Measurements from ENCODE around the gene SDCBP2. TPM values are rescaled to one million over a fixed set of nuclear protein-coding genes. Genes with fewer than 3 reads are reported as not detected.

SDCBP2 gene
- total and polyA plus RNA-seq, 10 of the 15 experiments (the other 5 are each of a cell fraction or from before 2014, with no cell fraction given), result 0.16 to 2.4 (median 1.1) TPM; not detected in 1

DNA sequence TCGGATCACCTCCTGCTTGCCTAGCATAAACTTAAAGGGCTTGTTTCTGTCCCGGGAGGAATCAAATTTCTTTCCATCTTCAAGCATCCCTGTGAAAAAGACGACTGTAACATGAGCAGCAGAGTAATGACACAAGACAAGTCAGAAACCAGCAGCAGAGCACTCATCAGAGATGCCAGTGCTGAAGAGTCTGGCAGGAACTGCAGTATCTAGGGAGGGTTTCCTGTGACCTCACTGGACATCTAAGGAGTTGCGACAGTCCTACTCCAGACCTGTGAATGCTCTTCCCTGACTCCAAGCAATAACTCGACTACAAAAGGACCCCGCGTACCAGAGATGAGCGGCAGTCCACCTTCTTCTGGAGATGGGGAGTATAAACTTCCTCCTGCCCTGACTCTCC is 46.6 kb upstream of the SDCBP2 start:
- ChIA-PET RAD21 (ENCODE audit: unreplicated experiment) (interaction anchor here (2.7 kb wide), 1 partner anchor 15 kb away, joined by 28 read pairs; no protein-coding TSS in a partner anchor), SMC1A (ENCODE audit: uncharacterized antibody, unreplicated experiment) (interaction anchor here (2.0 to 3.9 kb wide), 5 partner anchors 10 to 50 kb away, joined by 4 to 34 read pairs (median 14); partner anchors contain the start of genes FKBP1A and SDCBP2), POLR2A (interaction anchor here (2.1 to 4.1 kb wide), 2 partner anchors 15 to 50 kb away, joined by 6 to 46 read pairs; no protein-coding TSS in a partner anchor), CTCF (interaction anchor here (0.8 to 2.5 kb wide), 4 partner anchors 16 to 128 kb away, joined by 3 to 15 read pairs (median 4); no protein-coding TSS in a partner anchor)
- no TSS peak for BruUV-seq (replicated peaks)
- H3K4me1 ChIP-seq (ENCODE audit: control insufficient read depth, insufficient read depth, low read length), result peaks cover 35% of the 10 kb centered on the region
- in situ Hi-C loops (cut with MboI) (no loop called here), intact Hi-C loops (cut with micrococcal nuclease; ENCODE audit: unreplicated experiment) (no loop called here)
- no peaks in the 10 kb centered on the region for H3K27me3 ChIP-seq (replicated peaks in 1 of 2; ENCODE audit: control insufficient read depth in 2 of 2, insufficient read depth in 2 of 2, low read length in 1 of 2)
- H3K36me3 ChIP-seq (ENCODE audit: control insufficient read depth in 2 of 2, insufficient read depth in 2 of 2, low read length in 1 of 2), result peaks cover 10 to 28% of the 10 kb centered on the region in 2 experiments
- no peaks in the 10 kb centered on the region for H3K9me3 ChIP-seq (replicated peaks; ENCODE audit: control insufficient read depth, insufficient read depth, low read length)
- ATAC-seq, result no peak
- 79% methylated on average over 8 of the region's 8 CpGs for WGBS (ENCODE audit: insufficient coverage, insufficient replicate concordance, low lambda C conversion rate, missing lambda C conversion rate)
- no peak for DNase-seq (ENCODE audit: low read depth, low spot score)
- peaks cover 5% of the 10 kb centered on the region; the same call in 1 of the 2 replicates for H4K20me1 ChIP-seq (ENCODE audit: control insufficient read depth, insufficient read depth)
- H3K4me3 ChIP-seq, result no peak overlapping the region
- no peak for FAIRE-seq
- H3K9ac ChIP-seq (ENCODE audit: control insufficient read depth, insufficient read depth, low read length), result no peak overlapping the region
- TF ChIP-seq TAF1 (IDR thresholded peaks at IDR 0.05; ENCODE audit: borderline replicate concordance, low read depth, low read length), result no peak
- no peak for TF ChIP-seq ZNF384 (IDR thresholded peaks at IDR 0.05; ENCODE audit: borderline replicate concordance, low read depth, low read length)
- no peak for TF ChIP-seq ZBTB11 (CRISPR knock-in tag; IDR thresholded peaks at IDR 0.05)
- TF ChIP-seq NFXL1 (IDR thresholded peaks at IDR 0.05; ENCODE audit: borderline replicate concordance), result no peak
- TF ChIP-seq FOXK2 (IDR thresholded peaks at IDR 0.05), result no peak
- TF ChIP-seq ZNF274 (IDR thresholded peaks at IDR 0.05; ENCODE audit: insufficient read depth, insufficient read length), result no peak
- peaks cover 59% of the 10 kb centered on the region for H3K79me2 ChIP-seq (ENCODE audit: control insufficient read depth, insufficient read depth, low read length)
- H3K4me2 ChIP-seq (ENCODE audit: control insufficient read depth, insufficient read depth), result peak overlapping the region; percentile 47; the same call in 1 of the 2 replicates
- H3K27ac ChIP-seq (ENCODE audit: control insufficient read depth, insufficient read depth), result peak overlapping the region; percentile 85
- H2AFZ ChIP-seq (ENCODE audit: control insufficient read depth, low read depth, low read length), result no peak overlapping the region

Data from GM12878 (cell line).